OCI-LY3 (cell line): ENCODE results near the gene GFRA1.

Experiments
- CTCF ChIP-seq: fragments of 200-600, 300-600 bp; sonication (generic); IDR thresholded peaks from 2 replicates; pipeline ENCODE4 v1.5.1; 2014; ENCODE audit warnings: antibody characterized with exemption, low read length, low read depth
- EZH2phosphoT487 ChIP-seq: fragments of 200-600 bp; shearing (Covaris generic); IDR thresholded peaks from 2 replicates; pipeline ENCODE4 v1.6.1; 2018; ENCODE audit warnings: antibody characterized with exemption, mixed run types, low read depth

GRCh38 chr10:116029826-116030225, 243.2 kb downstream of the GFRA1 start:
- TF ChIP-seq CTCF (no peak), EZH2phosphoT487 (no peak)
